Body of pancreas (tissue), 4 donors: Measurements from ENCODE around the gene PDIA5.

Source experiments
- POLR2A ChIP-seq, 3 donors: fragments of 450-650 bp; IDR thresholded peaks; one replicate each; pipeline ENCODE4 v1.6.1; 2016; ENCODE audit warnings: antibody characterized with exemption in 3 of 3, mild to moderate bottlenecking in 2 of 3
- TF ChIP-seq, protein P1 (sequence below), 7 experiments: fragments of 450-650 bp in 4 of 7; fragments of 200-600 bp in 3 of 7; sonication (generic) in 3 of 7; IDR thresholded peaks; one replicate each; pipeline ENCODE4 v1.5.1; 2016 to 2019; ENCODE audit warnings: antibody characterized with exemption in 7 of 7

DNA sequence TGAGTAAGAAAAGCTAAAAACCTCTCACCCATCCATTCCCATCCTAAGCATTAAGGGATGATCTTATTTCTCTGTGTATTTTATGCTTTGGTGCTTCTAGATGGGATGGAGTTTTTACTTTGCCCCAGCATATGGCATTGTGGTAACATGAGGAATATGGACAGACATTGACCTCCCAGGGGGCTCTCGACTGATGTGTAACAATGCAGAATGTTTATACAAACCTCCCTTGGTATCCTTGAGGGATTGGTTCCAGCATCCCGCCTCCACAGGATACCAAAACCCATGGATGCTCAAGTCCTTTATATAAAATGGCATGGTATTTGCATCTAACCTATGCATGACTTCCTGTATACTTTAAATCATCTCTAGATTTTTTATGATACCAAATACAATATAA, 21.6 kb downstream of the PDIA5 start:
- no peak for TF ChIP-seq POLR2A (IDR thresholded peaks at IDR 0.05)
- TF ChIP-seq, protein P1, sequence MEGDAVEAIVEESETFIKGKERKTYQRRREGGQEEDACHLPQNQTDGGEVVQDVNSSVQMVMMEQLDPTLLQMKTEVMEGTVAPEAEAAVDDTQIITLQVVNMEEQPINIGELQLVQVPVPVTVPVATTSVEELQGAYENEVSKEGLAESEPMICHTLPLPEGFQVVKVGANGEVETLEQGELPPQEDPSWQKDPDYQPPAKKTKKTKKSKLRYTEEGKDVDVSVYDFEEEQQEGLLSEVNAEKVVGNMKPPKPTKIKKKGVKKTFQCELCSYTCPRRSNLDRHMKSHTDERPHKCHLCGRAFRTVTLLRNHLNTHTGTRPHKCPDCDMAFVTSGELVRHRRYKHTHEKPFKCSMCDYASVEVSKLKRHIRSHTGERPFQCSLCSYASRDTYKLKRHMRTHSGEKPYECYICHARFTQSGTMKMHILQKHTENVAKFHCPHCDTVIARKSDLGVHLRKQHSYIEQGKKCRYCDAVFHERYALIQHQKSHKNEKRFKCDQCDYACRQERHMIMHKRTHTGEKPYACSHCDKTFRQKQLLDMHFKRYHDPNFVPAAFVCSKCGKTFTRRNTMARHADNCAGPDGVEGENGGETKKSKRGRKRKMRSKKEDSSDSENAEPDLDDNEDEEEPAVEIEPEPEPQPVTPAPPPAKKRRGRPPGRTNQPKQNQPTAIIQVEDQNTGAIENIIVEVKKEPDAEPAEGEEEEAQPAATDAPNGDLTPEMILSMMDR (IDR thresholded peaks at IDR 0.05) = no peak
